AG10803 (cell line): Measurements from ENCODE around the gene GALNTL6.
A peak's percentile ranks its signal among the peaks of the same experiment; 100 is the strongest.

Experiments used
- DNase-seq: peaks from one replicate; pipeline ENCODE4 v3.0.0; 2010; ENCODE audit warnings: low read depth
- H3K4me3 ChIP-seq: 2 replicates; pipeline ENCODE4 v1.5.1; 2011; ENCODE audit warnings: mild to moderate bottlenecking, low read length, control low read depth
- TF ChIP-seq, protein P1 (sequence below): conservative IDR thresholded peaks from 2 replicates; pipeline ENCODE4 v1.5.1; 2011; ENCODE audit warnings: mild to moderate bottlenecking, low read length, control low read depth, inconsistent platforms

The GALNTL6 gene

DNA sequence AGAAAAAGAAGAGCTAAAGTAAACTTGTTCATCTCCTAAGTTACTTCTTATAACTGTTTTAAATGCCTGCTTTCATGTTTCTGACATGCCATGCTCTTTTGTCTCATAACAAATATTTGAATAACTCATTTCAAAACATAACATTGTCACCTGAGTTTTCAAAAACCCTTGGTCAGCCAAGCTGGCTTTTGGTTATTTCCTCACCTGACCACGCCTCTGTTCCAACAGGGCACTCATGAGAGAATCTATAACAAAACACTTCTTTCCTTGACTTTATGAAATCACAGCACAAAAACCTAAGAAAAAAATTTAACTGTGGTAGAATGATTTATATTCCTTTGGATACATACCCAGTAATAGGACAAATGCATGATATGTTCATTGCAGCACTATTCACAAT lies 1182.5 kb downstream of the GALNTL6 start:
- TF ChIP-seq, protein P1, sequence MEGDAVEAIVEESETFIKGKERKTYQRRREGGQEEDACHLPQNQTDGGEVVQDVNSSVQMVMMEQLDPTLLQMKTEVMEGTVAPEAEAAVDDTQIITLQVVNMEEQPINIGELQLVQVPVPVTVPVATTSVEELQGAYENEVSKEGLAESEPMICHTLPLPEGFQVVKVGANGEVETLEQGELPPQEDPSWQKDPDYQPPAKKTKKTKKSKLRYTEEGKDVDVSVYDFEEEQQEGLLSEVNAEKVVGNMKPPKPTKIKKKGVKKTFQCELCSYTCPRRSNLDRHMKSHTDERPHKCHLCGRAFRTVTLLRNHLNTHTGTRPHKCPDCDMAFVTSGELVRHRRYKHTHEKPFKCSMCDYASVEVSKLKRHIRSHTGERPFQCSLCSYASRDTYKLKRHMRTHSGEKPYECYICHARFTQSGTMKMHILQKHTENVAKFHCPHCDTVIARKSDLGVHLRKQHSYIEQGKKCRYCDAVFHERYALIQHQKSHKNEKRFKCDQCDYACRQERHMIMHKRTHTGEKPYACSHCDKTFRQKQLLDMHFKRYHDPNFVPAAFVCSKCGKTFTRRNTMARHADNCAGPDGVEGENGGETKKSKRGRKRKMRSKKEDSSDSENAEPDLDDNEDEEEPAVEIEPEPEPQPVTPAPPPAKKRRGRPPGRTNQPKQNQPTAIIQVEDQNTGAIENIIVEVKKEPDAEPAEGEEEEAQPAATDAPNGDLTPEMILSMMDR: no peak
- DNase-seq: no peak
- H3K4me3 ChIP-seq: no peak overlapping the region

DNA sequence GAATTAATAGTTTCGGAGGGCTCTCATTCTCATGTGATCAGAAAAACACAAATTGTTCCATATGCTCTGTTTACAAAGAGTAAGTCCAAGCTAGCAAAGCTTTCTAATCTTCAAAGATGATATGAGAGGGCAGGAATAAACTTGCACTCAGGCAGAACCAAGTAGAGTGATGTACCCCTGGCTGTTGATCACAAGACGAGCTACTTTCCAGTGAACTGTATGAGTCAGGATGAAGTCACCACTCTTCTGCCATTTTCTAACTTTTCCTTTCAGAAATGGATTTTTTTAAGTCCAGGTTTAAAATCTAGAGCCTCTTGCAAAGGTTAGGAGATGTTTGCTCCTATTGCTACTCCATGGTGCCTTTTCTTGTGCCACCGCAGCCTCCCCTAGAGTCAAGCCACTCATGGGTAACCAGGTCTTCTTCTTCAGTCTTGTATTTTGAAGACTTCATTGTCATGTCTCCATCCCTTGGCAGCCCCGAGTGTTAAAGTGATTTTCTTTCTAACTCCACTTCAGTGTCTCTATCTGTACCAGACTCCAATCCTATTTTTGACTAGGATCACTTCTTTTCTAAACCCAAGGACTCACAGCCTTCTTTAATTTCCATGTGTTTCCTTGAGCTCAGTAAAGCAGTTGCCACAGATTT lies 1183.5 kb downstream of the GALNTL6 start:
- TF ChIP-seq, protein P1: no peak
- peak; percentile 11 for DNase-seq
- no peak overlapping the region for H3K4me3 ChIP-seq

DNA sequence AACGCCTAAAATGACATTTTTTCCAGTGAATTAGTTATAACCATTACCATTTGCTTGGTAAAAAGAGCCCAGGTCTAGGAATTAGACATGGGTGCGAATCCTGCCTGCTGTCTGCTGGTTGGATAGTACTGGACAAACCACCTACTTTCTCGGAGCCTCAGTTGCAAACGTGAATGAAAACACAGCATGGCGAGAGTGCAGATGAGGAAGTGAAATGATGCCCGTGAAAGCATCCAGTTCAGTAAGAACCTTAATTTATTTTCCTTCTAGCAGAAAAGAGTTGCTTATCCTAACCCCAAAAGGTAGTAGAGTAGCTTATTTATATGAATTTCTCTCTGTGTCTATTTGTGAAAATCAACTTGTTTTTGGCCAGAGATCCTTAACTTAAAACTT lies 1184.0 kb downstream of the GALNTL6 start:
- TF ChIP-seq, protein P1: no peak
- no peak overlapping the region for H3K4me3 ChIP-seq

DNA sequence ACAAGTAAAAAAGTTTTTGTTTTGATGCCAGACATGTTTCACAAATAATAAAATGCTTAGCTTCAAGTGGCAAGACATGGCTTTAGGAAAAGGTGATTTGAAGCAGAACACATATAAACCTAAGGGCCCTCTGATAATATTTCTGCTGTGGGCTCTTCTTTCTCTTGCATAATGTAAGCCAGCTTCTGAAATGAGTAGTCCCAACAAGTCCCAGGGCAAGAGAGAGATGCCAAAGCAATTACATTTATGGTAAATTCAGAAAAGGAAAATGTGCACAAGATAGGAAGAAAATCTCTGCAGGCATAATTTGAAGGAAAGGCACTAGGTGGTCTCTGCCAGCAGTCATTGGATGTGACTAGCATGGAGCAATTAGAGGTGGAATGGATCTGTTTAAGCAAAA lies 1184.7 kb downstream of the GALNTL6 start:
- no peak overlapping the region for H3K4me3 ChIP-seq

More for the DNA sequence above, 1184.0 kb downstream of the GALNTL6 start:
- DNase-seq: no peak

DNA sequence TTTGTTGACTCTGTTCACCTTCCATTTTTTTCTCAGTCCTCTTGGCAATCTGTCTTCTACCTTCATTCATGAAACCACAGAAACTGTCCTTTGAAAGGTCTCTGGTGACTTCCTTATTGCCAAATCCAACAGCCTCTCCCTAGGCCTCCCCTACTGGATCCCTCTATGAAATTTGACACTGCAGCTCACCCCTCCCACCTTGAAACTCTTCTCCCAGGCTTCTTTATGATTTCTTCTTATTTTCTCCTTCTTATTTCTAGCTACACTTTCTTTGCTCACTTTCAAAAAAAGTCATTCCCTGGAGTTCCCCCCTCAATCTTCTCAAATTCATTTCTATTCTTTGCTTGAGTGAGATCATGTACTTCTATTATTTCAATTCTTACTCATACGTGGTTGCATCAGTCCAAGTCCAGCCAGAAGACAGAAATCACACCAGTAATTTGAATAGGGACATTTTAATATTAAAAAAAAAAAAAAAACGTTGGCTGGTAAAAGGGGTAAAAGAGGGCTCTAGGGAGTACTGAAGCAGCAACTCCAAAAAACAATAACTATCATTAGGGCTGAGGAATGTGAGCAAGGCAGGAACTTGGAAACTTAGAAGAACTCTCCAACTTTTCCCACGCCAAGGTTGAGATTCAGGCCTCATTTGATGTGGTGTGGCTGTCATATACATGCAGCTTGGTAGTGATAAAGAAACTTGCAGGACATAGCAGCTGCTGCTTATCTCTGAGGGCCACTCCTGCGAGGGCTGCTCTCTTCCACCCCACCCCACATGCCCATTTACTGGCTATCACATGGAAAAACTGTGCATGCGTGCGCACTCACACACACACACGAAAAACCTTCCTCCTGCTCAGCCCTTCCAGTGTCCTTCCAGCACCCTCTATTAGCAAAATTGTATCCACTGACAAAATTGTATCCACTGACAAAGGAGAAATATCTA lies 1185.6 kb downstream of the GALNTL6 start:
- TF ChIP-seq, protein P1: no peak
- peak; percentile 32 for DNase-seq
- H3K4me3 ChIP-seq: no peak overlapping the region

More for the DNA sequence above, 1184.7 kb downstream of the GALNTL6 start:
- DNase-seq: no peak
- TF ChIP-seq, protein P1: no peak

DNA sequence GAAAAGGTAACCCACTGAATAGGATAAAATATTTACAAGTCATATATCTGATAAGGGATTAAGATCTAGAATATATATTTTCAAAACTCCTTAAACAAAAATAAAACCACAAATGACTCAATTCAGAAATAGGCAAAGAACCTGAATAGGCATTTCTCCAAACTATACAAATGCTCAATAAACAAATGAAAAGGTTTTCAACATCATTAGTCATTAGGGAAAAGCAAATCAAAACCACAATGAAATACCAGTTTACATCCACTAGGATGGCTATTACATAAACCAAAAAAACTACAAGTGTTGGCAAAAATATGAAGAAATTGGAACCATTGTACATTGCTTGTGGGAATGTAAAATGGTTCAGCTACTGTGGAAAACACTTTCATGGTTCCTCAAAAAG lies 1188.4 kb downstream of the GALNTL6 start:
- DNase-seq: peak; percentile 20
- H3K4me3 ChIP-seq: no peak overlapping the region
- TF ChIP-seq, protein P1: no peak; the same call in 1 of the 2 replicates
